ENCODE results near the gene TTC12.

Gene TTC12

GRCh38 chr11:113332023-113332422, 17.6 kb downstream of the TTC12 start:
- DNase-seq = no peak

GRCh38 chr11:113332638-113333329, 18.4 kb downstream of the TTC12 start:
- no peak for DNase-seq

GRCh38 chr11:113334183-113334582, 19.8 kb downstream of the TTC12 start:
- DNase-seq = no peak

- DNase-seq = no peak
Measured at GRCh38 chr11:113338730-113339129, 24.3 kb downstream of the TTC12 start.

GRCh38 chr11:113339929-113340589, 25.7 kb downstream of the TTC12 start:
- no peak for DNase-seq

- DNase-seq = no peak
Measured at GRCh38 chr11:113341388-113342165, 27.2 kb downstream of the TTC12 start.

- DNase-seq = no peak
Measured at GRCh38 chr11:113345978-113346377, 31.6 kb downstream of the TTC12 start.

- DNase-seq = no peak
Measured at GRCh38 chr11:113349528-113349927, 35.1 kb downstream of the TTC12 start.

GRCh38 chr11:113350336-113351067, 36.1 kb downstream of the TTC12 start:
- no peak for DNase-seq

GRCh38 chr11:113351068-113351450, 36.7 kb downstream of the TTC12 start:
- DNase-seq = no peak

GRCh38 chr11:113351480-113351879, 37.1 kb downstream of the TTC12 start:
- no peak for DNase-seq

- DNase-seq = no peak
Measured at GRCh38 chr11:113356203-113356602, 41.8 kb downstream of the TTC12 start.

GRCh38 chr11:113363406-113363805, 49.0 kb downstream of the TTC12 start:
- no peak for DNase-seq

- no peak for DNase-seq
Measured at GRCh38 chr11:113363996-113364641, 49.7 kb downstream of the TTC12 start.

- DNase-seq = no peak
Measured at GRCh38 chr11:113365895-113366294, 51.5 kb downstream of the TTC12 start.

- no peak for DNase-seq
Measured at GRCh38 chr11:113369411-113369810, 55.0 kb downstream of the TTC12 start.

- DNase-seq = no peak
Measured at GRCh38 chr11:113370634-113371033, 56.3 kb downstream of the TTC12 start.

- no peak for DNase-seq
Measured at GRCh38 chr11:113372309-113372708, 57.9 kb downstream of the TTC12 start.

GRCh38 chr11:113373306-113373705, 58.9 kb downstream of the TTC12 start:
- DNase-seq = no peak

- DNase-seq = no peak
Measured at GRCh38 chr11:113373981-113374560, 59.7 kb downstream of the TTC12 start.

- DNase-seq = no peak
Measured at GRCh38 chr11:113375402-113375801, 61.0 kb downstream of the TTC12 start.

- DNase-seq = no peak
Measured at GRCh38 chr11:113376156-113376555, 61.8 kb downstream of the TTC12 start.
